Hepatocyte (in vitro differentiated cells): ENCODE results near the gene PTGDS. TPM values are rescaled to one million over a fixed set of nuclear protein-coding genes. Genes with fewer than 3 reads are reported as not detected.

Experiments
- DNase-seq: peaks from one replicate; pipeline ENCODE4 v3.0.0-alpha.2; 2016; ENCODE audit warnings: low spot score
- H2AFZ ChIP-seq: fragments of 200-600 bp; sonication (generic); 2 replicates; pipeline ENCODE4 v1.6.0; 2016; ENCODE audit warnings: antibody characterized with exemption, mild to moderate bottlenecking
- H3K27ac ChIP-seq: fragments of 200-600 bp; sonication (generic); 2 replicates; pipeline ENCODE4 v1.5.1; 2016; ENCODE audit warnings: mild to moderate bottlenecking
- H3K27me3 ChIP-seq: fragments of 200-600 bp; sonication (generic); 2 replicates; pipeline ENCODE4 v1.6.1; 2016
- H3K36me3 ChIP-seq: fragments of 200-600 bp; sonication (generic); replicated peaks from 2 replicates; pipeline ENCODE4 v1.5.1; 2016; ENCODE audit warnings: low read depth; ENCODE audit not compliant: insufficient read depth
- H3K4me1 ChIP-seq: fragments of 200-600 bp; sonication (generic); 2 replicates; pipeline ENCODE4 v1.5.1; 2016; ENCODE audit warnings: mild to moderate bottlenecking, moderate library complexity; ENCODE audit not compliant: insufficient read depth
- H3K4me2 ChIP-seq: fragments of 200-600 bp; sonication (generic); 2 replicates; pipeline ENCODE4 v1.6.0; 2016
- H3K4me3 ChIP-seq: fragments of 200-600 bp; sonication (generic); 2 replicates; pipeline ENCODE4 v1.5.1; 2016; ENCODE audit warnings: mild to moderate bottlenecking
- H3K79me2 ChIP-seq: fragments of 200-600 bp; sonication (generic); 2 replicates; pipeline ENCODE4 v1.6.0; 2017; ENCODE audit warnings: mild to moderate bottlenecking
- H3K9me2 ChIP-seq: fragments of 200-600 bp; sonication (generic); replicated peaks from 2 replicates; pipeline ENCODE4 v1.6.0; 2017; ENCODE audit warnings: mild to moderate bottlenecking; ENCODE audit not compliant: insufficient read depth
- H3K9me3 ChIP-seq: fragments of 200-600 bp; sonication (generic); 2 replicates; pipeline ENCODE4 v1.5.1; 2016; ENCODE audit warnings: low read depth, mild to moderate bottlenecking
- H4K20me1 ChIP-seq: fragments of 200-600 bp; sonication (generic); 2 replicates; pipeline ENCODE4 v1.6.0; 2016; ENCODE audit warnings: mild to moderate bottlenecking; ENCODE audit not compliant: insufficient read depth, poor library complexity, severe bottlenecking
- EZH2 ChIP-seq: fragments of 200-600 bp; sonication (generic); IDR thresholded peaks from 2 replicates; pipeline ENCODE4 v1.6.1; 2016; ENCODE audit warnings: antibody characterized with exemption, mild to moderate bottlenecking, borderline replicate concordance
- EZH2phosphoT487 ChIP-seq: fragments of 200-600 bp; sonication (generic); IDR thresholded peaks from one replicate; pipeline ENCODE4 v1.6.1; 2018; ENCODE audit warnings: antibody characterized with exemption, mild to moderate bottlenecking, low read depth, moderate library complexity; ENCODE audit not compliant: unreplicated experiment, severe bottlenecking
- WGBS: methylation state at CpG from one replicate; pipeline ENCODE4 v1.1.6; 2016; ENCODE audit warnings: low lambda C conversion rate; ENCODE audit errors: missing lambda C conversion rate; 5-methylcytosine and 5-hydroxymethylcytosine counted together
- polyA plus RNA-seq: library from polyadenylated mRNA; unstranded; fragments of >200 nt; fragmentation: Nextera tagmentation; extraction: Ambion mirVana; gene quantifications from 2 replicates; pipeline ENCODE4 v1.2.1, GENCODE V29; 2016
- total RNA-seq: library from RNA; depleted of rRNA; stranded (reverse); fragments of >200 nt; gene quantifications from 2 replicates; pipeline ENCODE4 v1.2.3, GENCODE V29; 2014
- TF ChIP-seq, protein P1 (sequence below): fragments of 200-600 bp; sonication (generic); IDR thresholded peaks from 2 replicates; pipeline ENCODE4 v1.5.1; 2016; ENCODE audit warnings: antibody characterized with exemption, mild to moderate bottlenecking; ENCODE audit not compliant: poor library complexity

The PTGDS gene
- total and polyA plus RNA-seq, 2 experiments from 2014 or later, result 56.0 to 290 TPM

DNA sequence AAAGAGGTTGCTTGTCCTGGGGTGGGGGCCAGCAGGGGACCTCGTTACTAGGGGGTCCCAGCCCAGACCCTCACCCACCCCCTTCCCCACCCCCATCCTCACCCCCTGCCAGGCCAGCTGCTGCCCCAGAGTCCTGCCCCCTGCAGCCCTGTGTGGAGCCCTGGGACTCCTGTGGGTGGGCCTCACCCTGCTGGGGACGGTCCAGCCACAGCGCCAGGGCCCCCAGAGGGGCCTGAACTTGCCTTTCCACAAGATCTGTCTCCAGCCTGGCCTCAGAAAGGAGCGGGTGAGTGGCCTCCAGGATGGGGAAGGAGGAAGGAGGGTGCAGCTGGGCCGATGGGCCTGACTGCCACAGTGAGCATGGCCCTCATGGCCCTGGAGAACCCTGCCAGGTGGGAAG is 7.5 kb upstream of the PTGDS start:
- H2AFZ ChIP-seq, result no peak overlapping the region
- TF ChIP-seq, protein P1, sequence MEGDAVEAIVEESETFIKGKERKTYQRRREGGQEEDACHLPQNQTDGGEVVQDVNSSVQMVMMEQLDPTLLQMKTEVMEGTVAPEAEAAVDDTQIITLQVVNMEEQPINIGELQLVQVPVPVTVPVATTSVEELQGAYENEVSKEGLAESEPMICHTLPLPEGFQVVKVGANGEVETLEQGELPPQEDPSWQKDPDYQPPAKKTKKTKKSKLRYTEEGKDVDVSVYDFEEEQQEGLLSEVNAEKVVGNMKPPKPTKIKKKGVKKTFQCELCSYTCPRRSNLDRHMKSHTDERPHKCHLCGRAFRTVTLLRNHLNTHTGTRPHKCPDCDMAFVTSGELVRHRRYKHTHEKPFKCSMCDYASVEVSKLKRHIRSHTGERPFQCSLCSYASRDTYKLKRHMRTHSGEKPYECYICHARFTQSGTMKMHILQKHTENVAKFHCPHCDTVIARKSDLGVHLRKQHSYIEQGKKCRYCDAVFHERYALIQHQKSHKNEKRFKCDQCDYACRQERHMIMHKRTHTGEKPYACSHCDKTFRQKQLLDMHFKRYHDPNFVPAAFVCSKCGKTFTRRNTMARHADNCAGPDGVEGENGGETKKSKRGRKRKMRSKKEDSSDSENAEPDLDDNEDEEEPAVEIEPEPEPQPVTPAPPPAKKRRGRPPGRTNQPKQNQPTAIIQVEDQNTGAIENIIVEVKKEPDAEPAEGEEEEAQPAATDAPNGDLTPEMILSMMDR, result no peak
- TF ChIP-seq EZH2phosphoT487 (no peak), EZH2 (no peak)
- H3K4me3 ChIP-seq, result no peak overlapping the region
- no peaks in the 10 kb centered on the region for H3K27me3 ChIP-seq
- no peaks in the 10 kb centered on the region for H3K9me3 ChIP-seq
- no peak for DNase-seq
- no peaks in the 10 kb centered on the region for H3K4me1 ChIP-seq
- 70% methylated on average over 4 of the region's 5 CpGs for WGBS
- H4K20me1 ChIP-seq, result no peaks in the 10 kb centered on the region
- no peaks in the 10 kb centered on the region for H3K9me2 ChIP-seq
- no peak overlapping the region for H3K27ac ChIP-seq
- no peaks in the 10 kb centered on the region for H3K36me3 ChIP-seq
- no peak overlapping the region for H3K4me2 ChIP-seq
- no peaks in the 10 kb centered on the region for H3K79me2 ChIP-seq

DNA sequence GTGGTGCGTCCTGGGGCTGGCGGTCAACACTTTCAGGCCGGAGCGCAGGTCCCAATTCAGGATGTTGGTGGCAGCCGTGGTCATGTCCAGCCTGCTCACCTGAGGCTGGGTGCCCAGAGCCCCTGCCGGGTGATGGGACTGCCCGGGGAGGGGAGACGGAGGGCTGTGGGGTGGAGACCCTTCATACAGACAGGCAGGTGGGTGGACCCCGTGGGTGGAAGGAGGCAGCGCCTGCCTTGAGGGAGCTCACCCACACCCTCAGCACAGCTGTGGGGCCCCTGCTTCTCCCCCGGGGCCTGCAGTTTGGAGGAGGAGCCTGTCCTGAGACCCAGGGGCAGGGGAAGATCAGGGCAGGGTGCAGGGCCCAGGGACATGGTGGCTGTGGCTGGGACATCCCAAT is 6.9 kb upstream of the PTGDS start:
- 87% methylated on average over 7 of the region's 11 CpGs for WGBS
- Histone ChIP-seq H3K27ac (no peak overlapping the region), H3K9me3 (no peaks in the 10 kb centered on the region)

DNA sequence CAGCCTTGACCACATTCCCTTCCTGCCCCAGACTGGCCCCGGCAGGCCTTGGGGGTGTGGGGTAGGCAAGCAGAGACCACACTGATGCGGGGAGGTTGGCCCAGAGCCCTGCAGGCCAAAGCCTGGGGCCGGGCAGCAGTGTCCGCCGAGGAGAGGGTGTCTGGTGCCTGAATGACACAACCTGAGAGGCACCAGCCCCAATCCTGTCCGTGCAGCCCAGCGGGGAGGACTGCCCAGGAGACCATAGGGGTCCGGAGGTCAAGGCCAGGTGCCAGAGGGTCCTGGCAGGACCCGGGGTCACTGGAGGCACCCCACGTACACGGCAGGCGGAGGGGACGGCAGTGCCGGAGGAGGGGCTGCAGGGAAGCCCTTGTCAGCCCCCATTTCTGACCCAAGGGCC is 5.6 kb upstream of the PTGDS start:
- H3K9me3 ChIP-seq, result no peaks in the 10 kb centered on the region
- no peaks in the 10 kb centered on the region for H3K27me3 ChIP-seq
- DNase-seq, result no peak
- no peaks in the 10 kb centered on the region for H3K4me1 ChIP-seq
- no peak overlapping the region for H2AFZ ChIP-seq
- H3K9me2 ChIP-seq, result no peaks in the 10 kb centered on the region
- H3K27ac ChIP-seq, result no peak overlapping the region
- H3K79me2 ChIP-seq, result no peaks in the 10 kb centered on the region
- no peak overlapping the region for H3K4me3 ChIP-seq
- H3K36me3 ChIP-seq, result no peaks in the 10 kb centered on the region
- no peak overlapping the region for H3K4me2 ChIP-seq
- TF ChIP-seq EZH2 (no peak), EZH2phosphoT487 (no peak)
- TF ChIP-seq, protein P1, result no peak
- no peaks in the 10 kb centered on the region for H4K20me1 ChIP-seq
- 82% methylated on average over 14 of the region's 14 CpGs for WGBS

More for the DNA sequence above, 6.9 kb upstream of the PTGDS start:
- Histone ChIP-seq H3K4me1 (no peaks in the 10 kb centered on the region), H3K36me3 (no peaks in the 10 kb centered on the region), H3K4me3 (no peak overlapping the region), H4K20me1 (no peaks in the 10 kb centered on the region), H2AFZ (no peak overlapping the region), H3K27me3 (no peaks in the 10 kb centered on the region), H3K9me2 (no peaks in the 10 kb centered on the region), H3K79me2 (no peaks in the 10 kb centered on the region), H3K4me2 (no peak overlapping the region)
- TF ChIP-seq EZH2phosphoT487 (no peak), EZH2 (no peak)
- TF ChIP-seq, protein P1, result no peak
- DNase-seq, result no peak

DNA sequence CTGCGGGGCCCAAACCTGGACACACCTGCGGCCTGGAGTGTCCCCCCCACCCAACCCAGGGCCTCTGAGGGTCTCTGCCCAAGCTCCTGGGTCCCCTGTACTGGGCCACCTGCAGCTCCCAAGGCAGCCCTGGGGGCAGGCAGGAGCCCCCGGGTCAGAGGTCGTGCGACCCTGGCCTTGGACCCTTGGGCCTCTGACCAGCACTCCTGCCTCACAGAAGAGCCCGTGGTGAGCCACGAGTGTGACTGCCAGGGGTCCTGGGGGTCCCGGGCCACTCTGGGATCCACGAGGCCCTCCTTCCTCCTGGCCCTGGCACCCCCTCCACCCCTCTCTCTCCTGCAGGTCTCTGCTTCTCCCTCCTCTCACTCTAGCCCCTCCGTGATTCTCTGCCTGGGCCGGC is 5.0 kb upstream of the PTGDS start:
- H3K9me2 ChIP-seq, result no peaks in the 10 kb centered on the region
- no peak overlapping the region for H2AFZ ChIP-seq
- H4K20me1 ChIP-seq, result no peaks in the 10 kb centered on the region
- DNase-seq, result no peak
- no peaks in the 10 kb centered on the region for H3K36me3 ChIP-seq
- no peaks in the 10 kb centered on the region for H3K79me2 ChIP-seq
- H3K4me1 ChIP-seq, result no peaks in the 10 kb centered on the region
- no peak overlapping the region for H3K27ac ChIP-seq
- H3K4me2 ChIP-seq, result no peak overlapping the region
- H3K27me3 ChIP-seq, result no peaks in the 10 kb centered on the region
- TF ChIP-seq EZH2phosphoT487 (no peak), EZH2 (no peak)
- TF ChIP-seq, protein P1, result no peak
- no peak overlapping the region for H3K4me3 ChIP-seq
- WGBS, result 95% methylated on average over 6 of the region's 11 CpGs
- no peaks in the 10 kb centered on the region for H3K9me3 ChIP-seq
